MCF 10A (cell line): ENCODE data around the gene FABP7. TPM values are rescaled to one million over a fixed set of nuclear protein-coding genes. Genes with fewer than 3 reads are reported as not detected.

Experiments used
- BruUV-seq: library from RNA; stranded (reverse); fragments of 400-500 nt; replicated peaks from 2 replicates; lab custom pipeline; 2021; lab: Mats Ljungman, UMichigan
- CTCF ChIA-PET: fragments of 300-600 bp; sonication (Branson Sonifier 250); formaldehyde crosslinking; extraction: SDS; loops from one replicate; lab custom pipeline; 2021; ENCODE audit warnings: antibody characterized with exemption, inconsistent platforms; lab: Yijun Ruan, JAX
- POLR2A ChIA-PET: fragments of 300-600, 350-650 bp; sonication (Branson Sonifier 250); formaldehyde crosslinking; extraction: SDS; loops from one replicate; lab custom pipeline; 2020; ENCODE audit warnings: antibody characterized with exemption, inconsistent platforms; lab: Yijun Ruan, JAX
- DNase-seq: peaks from one replicate; pipeline ENCODE4 v3.0.0-alpha.2; 2018; ENCODE audit not compliant: unreplicated experiment
- H3K27ac Mint-ChIP-seq: one replicate; pipeline ENCODE4 v1.8.0; 2022; ENCODE audit warnings: mild to moderate bottlenecking, low read depth, mixed read lengths; ENCODE audit not compliant: unreplicated experiment
- H3K27me3 Mint-ChIP-seq: one replicate; pipeline ENCODE4 v1.8.0; 2022; ENCODE audit warnings: mixed read lengths; ENCODE audit not compliant: insufficient read depth, unreplicated experiment
- H3K36me3 Mint-ChIP-seq: one replicate; pipeline ENCODE4 v1.8.0; 2022; ENCODE audit warnings: mild to moderate bottlenecking, moderate library complexity, mixed read lengths; ENCODE audit not compliant: insufficient read depth, unreplicated experiment
- H3K4me1 Mint-ChIP-seq: one replicate; pipeline ENCODE4 v1.8.0; 2022; ENCODE audit warnings: mixed read lengths; ENCODE audit not compliant: insufficient read depth, unreplicated experiment
- H3K4me3 Mint-ChIP-seq: one replicate; pipeline ENCODE4 v1.8.0; 2022; ENCODE audit warnings: mild to moderate bottlenecking, moderate library complexity, mixed read lengths; ENCODE audit not compliant: unreplicated experiment
- H3K9me3 Mint-ChIP-seq: one replicate; pipeline ENCODE4 v1.8.0; 2022; ENCODE audit warnings: mixed read lengths; ENCODE audit not compliant: unreplicated experiment
- intact Hi-C: fragments of 100-400 bp; cut with micrococcal nuclease; formaldehyde crosslinking; loops from 2 replicates; pipeline ENCODE4 v1.14.1; 2022
- total RNA-seq: library from RNA; stranded (reverse); gene quantifications from 2 replicates; pipeline ENCODE4 v1.2.3, GENCODE V29; 2022
- TF ChIP-seq, protein P1 (sequence below): fragments of 200-600 bp; IDR thresholded peaks from one replicate; pipeline ENCODE4 v1.8.0; 2022; ENCODE audit warnings: antibody characterized with exemption, mild to moderate bottlenecking; ENCODE audit not compliant: unreplicated experiment

Gene FABP7
- total RNA-seq, 1 experiment from 2014 or later: not detected

DNA sequence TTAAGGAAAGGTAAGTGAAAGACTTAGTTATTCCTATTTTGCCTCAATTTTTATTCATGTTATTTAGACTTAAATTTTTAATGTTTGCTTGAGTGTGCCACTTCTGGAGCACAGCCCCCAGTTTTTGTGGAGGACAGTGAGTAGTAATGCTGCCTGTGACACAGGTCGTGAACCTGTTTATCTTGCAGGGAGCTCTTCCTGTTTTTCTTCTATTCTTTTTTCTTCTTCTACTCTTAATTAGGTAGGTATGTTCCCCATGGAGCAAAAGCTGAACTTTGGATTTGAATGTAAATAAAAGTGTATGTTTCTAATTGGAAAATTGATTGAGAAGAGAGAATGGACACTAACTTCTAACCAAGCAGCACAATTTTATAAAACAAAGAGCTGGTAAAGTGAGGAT is 21.9 kb downstream of the FABP7 start:
- POLR2A ChIA-PET: interaction anchor here (0.9 to 9.2 kb wide), 5 partner anchors 11 to 190 kb away, joined by 3 to 202 read pairs (median 4); partner anchors contain the start of gene SMPDL3A
- Mint-ChIP-seq H3K9me3 (no peaks in the 10 kb centered on the region), H3K4me1 (peaks cover 14% of the 10 kb centered on the region)

DNA sequence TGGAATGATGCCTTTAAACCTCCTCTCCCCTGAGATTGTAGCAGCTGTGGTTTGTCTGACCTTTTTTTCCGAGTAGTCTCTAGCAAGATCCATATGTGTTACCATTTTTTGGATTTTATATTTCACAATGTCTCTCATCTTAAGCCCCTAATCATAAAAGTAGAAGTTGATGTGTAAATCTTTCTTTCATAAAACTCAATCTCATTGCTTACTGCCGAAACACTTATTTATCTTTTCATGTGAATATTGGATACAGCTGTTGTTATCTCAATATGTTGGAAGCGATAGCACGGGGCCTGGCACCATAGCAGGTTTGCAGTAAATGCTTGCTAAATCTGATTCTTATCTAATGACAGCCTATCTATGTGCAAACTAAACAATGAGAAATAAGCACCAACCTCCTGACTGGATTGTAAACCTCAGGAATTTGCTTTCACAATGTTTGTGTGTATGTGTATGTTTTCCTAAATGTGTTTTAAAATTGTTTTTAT is 23.7 kb downstream of the FABP7 start:
- Mint-ChIP-seq H3K27me3 (no peaks in the 10 kb centered on the region), H3K27ac (no peak overlapping the region), H3K4me3 (no peak overlapping the region), H3K9me3 (no peaks in the 10 kb centered on the region), H3K36me3 (peaks cover 5% of the 10 kb centered on the region), H3K4me1 (peaks cover 8% of the 10 kb centered on the region)
- no TSS peak for BruUV-seq
- TF ChIP-seq, protein P1, sequence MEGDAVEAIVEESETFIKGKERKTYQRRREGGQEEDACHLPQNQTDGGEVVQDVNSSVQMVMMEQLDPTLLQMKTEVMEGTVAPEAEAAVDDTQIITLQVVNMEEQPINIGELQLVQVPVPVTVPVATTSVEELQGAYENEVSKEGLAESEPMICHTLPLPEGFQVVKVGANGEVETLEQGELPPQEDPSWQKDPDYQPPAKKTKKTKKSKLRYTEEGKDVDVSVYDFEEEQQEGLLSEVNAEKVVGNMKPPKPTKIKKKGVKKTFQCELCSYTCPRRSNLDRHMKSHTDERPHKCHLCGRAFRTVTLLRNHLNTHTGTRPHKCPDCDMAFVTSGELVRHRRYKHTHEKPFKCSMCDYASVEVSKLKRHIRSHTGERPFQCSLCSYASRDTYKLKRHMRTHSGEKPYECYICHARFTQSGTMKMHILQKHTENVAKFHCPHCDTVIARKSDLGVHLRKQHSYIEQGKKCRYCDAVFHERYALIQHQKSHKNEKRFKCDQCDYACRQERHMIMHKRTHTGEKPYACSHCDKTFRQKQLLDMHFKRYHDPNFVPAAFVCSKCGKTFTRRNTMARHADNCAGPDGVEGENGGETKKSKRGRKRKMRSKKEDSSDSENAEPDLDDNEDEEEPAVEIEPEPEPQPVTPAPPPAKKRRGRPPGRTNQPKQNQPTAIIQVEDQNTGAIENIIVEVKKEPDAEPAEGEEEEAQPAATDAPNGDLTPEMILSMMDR: no peak
- intact Hi-C loops: no loop called here
- POLR2A ChIA-PET: interaction anchor here (1.1 to 9.2 kb wide), 3 partner anchors 10 to 332 kb away, joined by 3 to 202 read pairs (median 3); partner anchors contain the start of genes SERINC1 and SMPDL3A
- CTCF ChIA-PET: interaction anchor here (0.9 to 6.6 kb wide), 4 partner anchors 14 to 72 kb away, joined by 3 to 50 read pairs (median 16); partner anchors contain the start of gene SMPDL3A
- no peak for DNase-seq

More for the DNA sequence above, 21.9 kb downstream of the FABP7 start:
- BruUV-seq: no TSS peak
- TF ChIP-seq, protein P1: no peak
- DNase-seq: no peak
- Mint-ChIP-seq H3K27ac (no peak overlapping the region), H3K27me3 (no peaks in the 10 kb centered on the region), H3K36me3 (peaks cover 5% of the 10 kb centered on the region), H3K4me3 (no peak overlapping the region)
- CTCF ChIA-PET: interaction anchor here (0.6 to 6.6 kb wide), 11 partner anchors 11 to 1752 kb away, joined by 3 to 54 read pairs (median 6); partner anchors contain the start of gene SMPDL3A
- intact Hi-C loops: no loop called here

DNA sequence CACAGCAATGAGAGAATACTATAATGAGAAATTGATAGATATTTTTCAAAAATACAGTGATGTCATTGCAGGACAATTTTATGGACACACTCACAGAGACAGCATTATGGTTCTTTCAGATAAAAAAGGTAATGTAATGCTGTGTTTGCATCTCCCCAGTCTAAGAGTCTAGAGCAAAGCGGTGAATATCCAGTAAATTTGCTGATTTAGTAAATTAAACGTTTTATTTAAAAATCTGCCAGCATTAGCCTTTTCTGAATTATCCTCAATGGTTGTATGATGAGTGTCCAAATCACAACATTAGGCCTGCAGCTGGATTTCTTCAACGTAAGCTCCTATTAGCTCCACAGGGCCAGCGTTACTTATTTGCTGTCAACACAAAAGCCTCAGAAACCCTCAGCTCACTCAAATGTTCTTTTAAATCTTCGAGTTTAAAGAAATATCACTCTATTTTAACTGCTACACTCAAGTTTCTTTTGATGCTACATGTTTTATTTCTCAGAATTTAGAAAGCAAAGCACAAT is 25.5 kb downstream of the FABP7 start:
- TF ChIP-seq, protein P1: no peak
- H3K27ac Mint-ChIP-seq: no peak overlapping the region
- H3K4me3 Mint-ChIP-seq: no peak overlapping the region
- POLR2A ChIA-PET: interaction anchor here (9.2 kb wide), 1 partner anchor 14 kb away, joined by 202 read pairs; the partner anchor contains the start of gene SMPDL3A
- peaks cover 7% of the 10 kb centered on the region for H3K4me1 Mint-ChIP-seq
- H3K36me3 Mint-ChIP-seq: peaks cover 5% of the 10 kb centered on the region
- no peak for DNase-seq
- CTCF ChIA-PET: interaction anchor here (0.7 to 1.4 kb wide), 2 partner anchors 15 to 34 kb away, joined by 3 to 4 read pairs; no protein-coding TSS in a partner anchor
- no TSS peak for BruUV-seq
- intact Hi-C loops: no loop called here
- H3K27me3 Mint-ChIP-seq: no peaks in the 10 kb centered on the region
- no peaks in the 10 kb centered on the region for H3K9me3 Mint-ChIP-seq

DNA sequence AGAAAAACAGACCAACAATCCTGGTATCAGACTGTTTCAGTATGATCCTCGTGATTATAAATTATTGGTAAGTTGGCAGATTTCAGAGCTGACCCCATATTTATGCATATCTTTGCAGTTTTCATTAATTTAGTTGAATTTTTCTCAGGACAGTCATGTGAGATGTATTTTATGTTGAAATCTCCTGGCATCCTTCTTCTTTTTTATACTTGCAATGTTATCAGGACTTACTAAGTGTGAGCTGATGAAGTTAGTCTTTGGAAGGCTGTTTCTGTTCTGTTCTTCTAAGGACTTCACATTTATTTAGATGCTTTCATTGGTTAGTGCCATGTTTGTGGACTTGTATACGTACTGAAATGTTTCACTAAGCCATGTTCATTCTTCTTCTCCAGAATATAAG is 26.8 kb downstream of the FABP7 start:
- no peaks in the 10 kb centered on the region for H3K4me1 Mint-ChIP-seq
- POLR2A ChIA-PET: interaction anchor here (1.6 kb wide), 1 partner anchor 17 kb away, joined by 5 read pairs; the partner anchor contains the start of gene SMPDL3A
- no peak overlapping the region for H3K4me3 Mint-ChIP-seq
- no peak for DNase-seq
- peaks cover 5% of the 10 kb centered on the region for H3K36me3 Mint-ChIP-seq
- no TSS peak for BruUV-seq
- CTCF ChIA-PET: interaction anchor here (0.6 to 1.4 kb wide), 2 partner anchors 16 to 731 kb away, joined by 3 read pairs; no protein-coding TSS in a partner anchor
- intact Hi-C loops: no loop called here
- no peak overlapping the region for H3K27ac Mint-ChIP-seq
- no peaks in the 10 kb centered on the region for H3K27me3 Mint-ChIP-seq
- H3K9me3 Mint-ChIP-seq: no peaks in the 10 kb centered on the region
- TF ChIP-seq, protein P1: no peak
